Fibroblast of skin of abdomen (primary cell): ENCODE data around the gene GALP. TPM values are rescaled to one million over a fixed set of nuclear protein-coding genes. Genes with fewer than 3 reads are reported as not detected.
"Not testable (repeated sequence)": the region's sequence is repeated elsewhere in the genome, so short reads cannot be mapped to it uniquely, and the experiment has no call there.

Source experiments
- DNase-seq: peaks from one replicate; pipeline ENCODE4 v3.0.0-alpha.2; 2013
- polyA plus RNA-seq, 2 experiments: library from polyadenylated mRNA; unstranded; fragments of 120-200 nt; gene quantifications; one replicate each; pipeline ENCODE4 v1.2.1, GENCODE V29; 2013; ENCODE audit not compliant: insufficient read length in 2 of 2

Gene GALP
- polyA plus RNA-seq (2013, experiment 1 of 2; ENCODE audit: insufficient read length): not detected
- not detected for polyA plus RNA-seq (2013, experiment 2 of 2; ENCODE audit: insufficient read length)

GRCh38 chr19:56175861-56176307 is at the start of gene GALP:
Gene GALP (plus strand): TSS chr19:56176008. CDS start chr19:56177109, 1,101 bp downstream.
- DNase-seq: not testable (repeated sequence)

- DNase-seq: no peak
These were observed 48.6 kb upstream of the GALP start for GRCh38 chr19:56126983-56127780.

- DNase-seq: no peak
These were observed 45.8 kb upstream of the GALP start for GRCh38 chr19:56130006-56130405.

GRCh38 chr19:56131651-56132050 is 44.2 kb upstream of the GALP start:
- DNase-seq: no peak

- peak; percentile 47 for DNase-seq
These were observed 43.4 kb upstream of the GALP start for GRCh38 chr19:56132316-56132822.

GRCh38 chr19:56133858-56134653 is 41.8 kb upstream of the GALP start:
- peak; percentile 47 for DNase-seq

- DNase-seq: no peak
These were observed 41.2 kb upstream of the GALP start for GRCh38 chr19:56134654-56134921.

GRCh38 chr19:56136362-56136761 is 39.4 kb upstream of the GALP start:
- no peak for DNase-seq

GRCh38 chr19:56137405-56137804 is 38.4 kb upstream of the GALP start:
- DNase-seq: no peak

- no peak for DNase-seq
These were observed 37.7 kb upstream of the GALP start for GRCh38 chr19:56138069-56138468.

GRCh38 chr19:56139847-56140582 is 35.8 kb upstream of the GALP start:
- DNase-seq: no peak

GRCh38 chr19:56140583-56141416 is 35.0 kb upstream of the GALP start, which contains the start of gene ZNF444:
Gene ZNF444 (plus strand): TSS chr19:56141287. CDS start chr19:56146912, 5,625 bp downstream.
- peak; percentile 100 for DNase-seq

- no peak for DNase-seq
These were observed 34.3 kb upstream of the GALP start for GRCh38 chr19:56141417-56141993.

- DNase-seq: no peak
These were observed 33.6 kb upstream of the GALP start for GRCh38 chr19:56142087-56142787.

GRCh38 chr19:56142897-56143434 is 32.8 kb upstream of the GALP start:
- DNase-seq: no peak

- no peak for DNase-seq
These were observed 31.4 kb upstream of the GALP start for GRCh38 chr19:56144376-56144775.

- DNase-seq: no peak
These were observed 31.0 kb upstream of the GALP start for GRCh38 chr19:56144831-56145230.

- DNase-seq: no peak
These were observed 30.1 kb upstream of the GALP start for GRCh38 chr19:56145698-56146097.

GRCh38 chr19:56146904-56147303 is 28.9 kb upstream of the GALP start:
- DNase-seq: no peak

- no peak for DNase-seq
These were observed 28.5 kb upstream of the GALP start for GRCh38 chr19:56147307-56147706.
